Measurements from ENCODE around the gene ATP2B2. TPM values are rescaled to one million over a fixed set of nuclear protein-coding genes. Genes with fewer than 3 reads are reported as not detected.

The ATP2B2 gene
- polyA plus RNA-seq, 1 experiment: not detected

DNA sequence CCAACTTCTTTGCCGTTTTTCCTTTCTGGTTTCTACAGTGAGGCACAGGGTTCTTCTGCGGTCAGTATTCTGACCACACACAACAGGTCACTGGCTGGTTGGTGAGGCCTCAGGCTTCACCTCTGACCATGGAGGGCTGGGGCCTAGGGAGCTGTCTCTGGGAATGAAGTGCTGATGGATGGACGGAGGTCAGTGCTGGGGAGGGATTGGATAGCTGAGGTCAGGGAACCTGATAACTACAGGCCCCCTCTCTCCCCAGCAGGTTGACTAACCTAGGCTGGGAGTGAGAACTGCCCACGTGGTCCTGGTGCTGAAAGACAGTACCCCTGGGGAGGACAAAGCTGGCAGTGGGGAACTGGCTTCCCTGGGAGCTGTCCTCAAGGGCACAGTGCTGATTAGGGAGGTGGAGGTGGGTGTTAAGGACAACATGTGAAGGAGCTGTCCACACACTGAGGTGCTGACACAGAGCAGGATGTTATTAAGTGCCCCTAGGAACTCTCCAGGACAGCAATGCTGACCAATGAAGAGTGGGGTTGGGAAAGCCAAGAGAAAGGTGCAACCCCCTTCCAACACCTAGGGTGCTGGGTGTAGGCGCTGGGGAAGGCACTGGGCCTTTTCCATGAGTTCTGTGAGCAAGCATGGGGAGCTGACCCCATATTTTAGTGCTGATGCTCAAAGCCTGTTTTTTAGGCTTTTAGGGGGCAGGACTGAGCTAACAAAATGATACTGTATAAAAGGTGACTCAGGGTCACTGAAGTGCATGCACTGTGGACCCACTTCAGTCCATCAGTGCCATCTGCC, 45.2 kb downstream of the ATP2B2 start:
- CTCF ChIA-PET: no interaction called here
- no peaks in the 10 kb centered on the region for H3K27me3 ChIP-seq (ENCODE audit: control insufficient read depth, insufficient read depth, low read length)
- DNase-seq (ENCODE audit: low read depth): no peak
- POLR2A ChIA-PET: no interaction called here
- no peaks in the 10 kb centered on the region for H3K36me3 ChIP-seq (ENCODE audit: control insufficient read depth, insufficient read depth, low read length)
- no peak for TF ChIP-seq CTCF (IDR thresholded peaks at IDR 0.05; ENCODE audit: insufficient read depth, low read depth, low read length)
- H3K4me3 ChIP-seq (ENCODE audit: low read depth, low read length): no peak overlapping the region

GRCh38 chr3:10457560-10457959, 47.8 kb downstream of the ATP2B2 start:
- H3K36me3 ChIP-seq (ENCODE audit: control insufficient read depth, insufficient read depth, low read length): no peaks in the 10 kb centered on the region
- TF ChIP-seq CTCF (IDR thresholded peaks at IDR 0.05; ENCODE audit: insufficient read depth, low read depth, low read length): no peak
- H3K4me3 ChIP-seq (ENCODE audit: low read depth, low read length): no peak overlapping the region
- no peak for DNase-seq (ENCODE audit: low read depth)
- POLR2A ChIA-PET: no interaction called here
- H3K27me3 ChIP-seq (ENCODE audit: control insufficient read depth, insufficient read depth, low read length): no peaks in the 10 kb centered on the region
- CTCF ChIA-PET: no interaction called here

GRCh38 chr3:10456981-10457380, 48.4 kb downstream of the ATP2B2 start:
- no peak overlapping the region for H3K4me3 ChIP-seq (ENCODE audit: low read depth, low read length)
- ChIA-PET CTCF (no interaction called here), POLR2A (no interaction called here)
- H3K27me3 ChIP-seq (ENCODE audit: control insufficient read depth, insufficient read depth, low read length): no peaks in the 10 kb centered on the region
- TF ChIP-seq CTCF (IDR thresholded peaks at IDR 0.05; ENCODE audit: insufficient read depth, low read depth, low read length): no peak
- DNase-seq (ENCODE audit: low read depth): no peak
- H3K36me3 ChIP-seq (ENCODE audit: control insufficient read depth, insufficient read depth, low read length): no peaks in the 10 kb centered on the region

GRCh38 chr3:10455545-10455914, 49.9 kb downstream of the ATP2B2 start:
- no peak for DNase-seq (ENCODE audit: low read depth)
- ChIA-PET POLR2A (no interaction called here), CTCF (no interaction called here)
- Histone ChIP-seq H3K4me3 (ENCODE audit: low read depth, low read length) (no peak overlapping the region), H3K27me3 (ENCODE audit: control insufficient read depth, insufficient read depth, low read length) (no peaks in the 10 kb centered on the region), H3K36me3 (ENCODE audit: control insufficient read depth, insufficient read depth, low read length) (no peaks in the 10 kb centered on the region)
- no peak for TF ChIP-seq CTCF (IDR thresholded peaks at IDR 0.05; ENCODE audit: insufficient read depth, low read depth, low read length)

DNA sequence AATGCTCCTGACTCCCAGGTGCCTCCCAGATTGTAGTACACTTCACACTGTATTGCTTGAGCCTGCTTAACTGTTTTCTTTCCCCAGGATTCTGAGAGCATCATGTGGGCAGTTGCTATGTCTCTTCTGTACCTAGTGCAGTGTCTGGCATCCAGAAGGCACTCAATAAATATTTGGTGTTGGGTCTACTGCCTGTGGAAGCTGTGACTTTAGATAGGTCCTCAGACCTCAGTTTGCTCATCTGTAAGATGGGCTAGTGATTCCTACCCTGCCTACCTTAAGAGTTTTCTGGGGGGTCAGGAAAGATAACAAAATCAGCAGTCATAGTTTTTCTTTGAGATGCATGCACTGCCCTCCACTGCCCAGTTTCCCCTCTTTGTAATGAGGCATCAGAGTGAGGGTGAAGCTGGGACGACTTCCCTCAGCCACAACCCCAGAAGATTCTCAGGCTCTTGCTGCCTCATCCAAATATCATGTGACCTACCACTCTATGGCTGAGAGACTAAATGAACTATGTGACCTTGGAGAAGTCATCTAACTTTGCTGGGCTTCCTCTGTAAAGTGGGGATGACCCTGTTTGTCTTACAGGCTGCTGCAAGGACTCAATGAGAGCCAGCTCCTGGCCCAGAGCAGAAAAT, 50.4 kb downstream of the ATP2B2 start:
- Histone ChIP-seq H3K36me3 (ENCODE audit: control insufficient read depth, insufficient read depth, low read length) (no peaks in the 10 kb centered on the region), H3K4me3 (ENCODE audit: low read depth, low read length) (no peak overlapping the region), H3K27me3 (ENCODE audit: control insufficient read depth, insufficient read depth, low read length) (no peaks in the 10 kb centered on the region)
- ChIA-PET POLR2A (no interaction called here), CTCF (no interaction called here)
- no peak for TF ChIP-seq CTCF (IDR thresholded peaks at IDR 0.05; ENCODE audit: insufficient read depth, low read depth, low read length)
- DNase-seq (ENCODE audit: low read depth): no peak

All from BJ (cell line).